ENCODE measurements around the gene MGAT3. TPM values are rescaled to one million over a fixed set of nuclear protein-coding genes. Genes with fewer than 3 reads are reported as not detected.

The MGAT3 gene
- total RNA-seq, 1 experiment from 2014 or later: 0.20 TPM

- TF ChIP-seq YY1 (IDR thresholded peaks at IDR 0.05; ENCODE audit: extremely low read depth, insufficient replicate concordance, low read depth, low read length): no peak
- no peak for TF ChIP-seq ATF3 (IDR thresholded peaks at IDR 0.05)
- no peak for TF ChIP-seq FOSL1 (IDR thresholded peaks at IDR 0.05; ENCODE audit: low read depth)
Observed at GRCh38 chr22:39518144-39518786, 61.5 kb downstream of the MGAT3 start (continued).

- CTCF ChIA-PET: interaction anchor here (1.0 to 1.2 kb wide), 2 partner anchors 10 to 518 kb away, joined by 3 to 13 read pairs; no protein-coding TSS in a partner anchor
- peak overlapping the region; percentile 96 for H3K9ac ChIP-seq (ENCODE audit: low read length)
- BruUV-seq (replicated peaks): no TSS peak
- peaks cover 17 to 41% of the 10 kb centered on the region in 2 experiments for H3K4me1 ChIP-seq (ENCODE audit: control insufficient read depth in 1 of 2, insufficient read depth in 2 of 2, low read length in 2 of 2)
- H3K4me3 ChIP-seq (replicated peaks in 1 of 2; ENCODE audit: low read depth in 1 of 2, low read length in 2 of 2): peak overlapping the region; percentile 85 to 92
- H3K9me3 ChIP-seq (ENCODE audit: control insufficient read depth in 1 of 2, insufficient read depth in 1 of 2, low read depth in 1 of 2, low read length in 2 of 2): no peaks in the 10 kb centered on the region
- H4K20me1 ChIP-seq (ENCODE audit: insufficient read depth): peaks cover 22% of the 10 kb centered on the region; the same call in 1 of the 2 replicates
- no peak overlapping the region for H2AFZ ChIP-seq (ENCODE audit: low read depth, low read length, poor library complexity, severe bottlenecking)
- H3K27ac ChIP-seq (ENCODE audit: low read depth, low read length): peak overlapping the region; percentile 99
- RAD21 ChIA-PET (ENCODE audit: low non-redundant PET in 1 of 2, low total read pairs in 2 of 2, uncharacterized antibody in 2 of 2, unreplicated experiment in 2 of 2): interaction anchor here (0.9 to 1.0 kb wide), 2 partner anchors 17 to 27 kb away, joined by 3 to 5 read pairs; partner anchors contain the start of gene MIEF1 (in 1 of the 2)
- DNase-seq (ENCODE audit: low read depth, low spot score) (no peak), ATAC-seq (peak; percentile 16; the same call in 1 of the 2 replicates)
- peak overlapping the region; percentile 75 for H3K4me2 ChIP-seq (ENCODE audit: low read length)
- H3K27me3 ChIP-seq (ENCODE audit: insufficient read depth, low read length): no peaks in the 10 kb centered on the region
- intact Hi-C loops (cut with micrococcal nuclease): no loop called here
- TF ChIP-seq CTCF (IDR thresholded peaks at IDR 0.05 in 2 of 3, conservative IDR thresholded peaks at IDR 0.05 in 1 of 3; ENCODE audit: borderline replicate concordance in 1 of 3, insufficient read depth in 1 of 3, low read depth in 2 of 3, low read length in 2 of 3) (no peak), TCF7L2 (IDR thresholded peaks at IDR 0.05; ENCODE audit: borderline replicate concordance, extremely low read depth, insufficient read depth, insufficient read length) (no peak), CEBPB (IDR thresholded peaks at IDR 0.05; ENCODE audit: low read depth) (no peak), POLR2A (IDR thresholded peaks at IDR 0.05; ENCODE audit: borderline replicate concordance, extremely low read depth, insufficient read depth, insufficient read length) (peak; percentile 57), EGR1 (IDR thresholded peaks at IDR 0.05; ENCODE audit: low read depth) (no peak), SRF (IDR thresholded peaks at IDR 0.05; ENCODE audit: low read depth) (no peak)
- POLR2A ChIA-PET: interaction anchor here (0.7 to 1.3 kb wide), 15 partner anchors 9 to 632 kb away, joined by 3 to 37 read pairs (median 5); partner anchors contain the start of genes MIEF1 and RPL3
- peaks cover 69% of the 10 kb centered on the region for H3K79me2 ChIP-seq (ENCODE audit: insufficient read depth, low read length)
- no peaks in the 10 kb centered on the region for H3K9me2 ChIP-seq (ENCODE audit: insufficient read depth)
- H3K36me3 ChIP-seq (ENCODE audit: control insufficient read depth in 1 of 2, insufficient read depth in 2 of 2, low read length in 2 of 2): peaks cover 35 to 58% of the 10 kb centered on the region in 2 experiments
Observed at GRCh38 chr22:39518996-39519680, 62.3 kb downstream of the MGAT3 start.

Data from HCT116 (cell line).